Fibroblast of the aortic adventitia (primary cell): ENCODE measurements around the gene ZNF417. TPM values are rescaled to one million over a fixed set of nuclear protein-coding genes. Genes with fewer than 3 reads are reported as not detected.

Experiments used
- DNase-seq: peaks from one replicate; pipeline ENCODE4 v3.0.0-alpha.2; 2010; ENCODE audit warnings: low read depth
- H3K4me3 ChIP-seq: 2 replicates; pipeline ENCODE4 v1.5.1; 2011; ENCODE audit warnings: low read depth, mild to moderate bottlenecking, control low read depth, low read length, moderate library complexity
- total RNA-seq: library from RNA; depleted of rRNA; stranded (reverse); fragments of >200 nt; gene quantifications from 2 replicates; pipeline ENCODE4 v1.2.3, GENCODE V29; 2012; ENCODE audit warnings: low replicate concordance
- TF ChIP-seq, protein P1 (sequence below): IDR thresholded peaks from 2 replicates; pipeline ENCODE4 v1.5.1; 2011; ENCODE audit warnings: mild to moderate bottlenecking, low read length, control low read depth, inconsistent platforms; ENCODE audit not compliant: insufficient read depth

ZNF417 gene
- total RNA-seq, result 15.8 and 16.1 TPM in 2 replicates

DNA sequence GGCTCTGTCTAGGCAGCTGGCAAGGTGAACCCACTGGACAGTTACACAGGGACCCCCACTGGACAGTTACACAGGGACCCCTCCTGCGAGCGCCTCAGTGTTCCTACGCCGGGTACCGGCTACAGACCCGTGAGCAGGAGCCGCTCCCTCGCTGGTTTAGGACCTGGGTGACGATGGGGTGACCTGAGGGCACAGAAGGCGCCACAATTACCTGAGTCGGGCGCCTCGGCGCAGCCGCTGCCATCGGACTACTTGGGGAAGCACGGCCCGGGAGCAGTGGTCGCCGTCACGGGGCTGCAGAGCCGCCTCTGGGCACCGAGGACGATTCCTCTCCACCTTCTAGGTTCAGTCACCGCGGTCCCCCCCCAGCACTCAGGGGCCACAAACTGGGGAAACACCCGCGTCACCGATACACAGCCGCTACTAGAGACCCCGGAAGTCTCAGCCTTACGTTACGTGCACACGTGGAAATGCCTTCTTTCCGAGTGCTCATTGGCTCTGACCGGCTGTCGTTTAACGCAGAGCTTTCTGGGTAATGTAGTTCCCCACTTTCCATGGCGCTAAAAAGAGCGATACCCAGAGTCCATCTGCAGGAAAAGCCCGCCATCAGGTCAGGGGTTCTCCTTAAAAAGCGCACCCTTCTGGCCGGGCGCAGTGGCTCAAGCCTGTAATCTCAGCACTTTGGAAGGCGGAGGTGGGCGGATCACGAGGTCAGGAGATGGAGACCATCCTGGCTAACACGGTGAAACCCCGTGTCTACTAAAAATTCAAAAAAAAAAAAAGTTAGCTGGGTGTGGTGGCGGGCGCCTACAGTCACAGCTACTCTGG, at the start of gene ZNF417:
Gene ZNF417 (minus strand): TSS at position 425 of the 828 bp plus-strand sequence. CDS start 181 bp downstream, at position 244.
- H3K4me3 ChIP-seq, result peak within 1 kb of the TSS; percentile 89
- TF ChIP-seq, protein P1, sequence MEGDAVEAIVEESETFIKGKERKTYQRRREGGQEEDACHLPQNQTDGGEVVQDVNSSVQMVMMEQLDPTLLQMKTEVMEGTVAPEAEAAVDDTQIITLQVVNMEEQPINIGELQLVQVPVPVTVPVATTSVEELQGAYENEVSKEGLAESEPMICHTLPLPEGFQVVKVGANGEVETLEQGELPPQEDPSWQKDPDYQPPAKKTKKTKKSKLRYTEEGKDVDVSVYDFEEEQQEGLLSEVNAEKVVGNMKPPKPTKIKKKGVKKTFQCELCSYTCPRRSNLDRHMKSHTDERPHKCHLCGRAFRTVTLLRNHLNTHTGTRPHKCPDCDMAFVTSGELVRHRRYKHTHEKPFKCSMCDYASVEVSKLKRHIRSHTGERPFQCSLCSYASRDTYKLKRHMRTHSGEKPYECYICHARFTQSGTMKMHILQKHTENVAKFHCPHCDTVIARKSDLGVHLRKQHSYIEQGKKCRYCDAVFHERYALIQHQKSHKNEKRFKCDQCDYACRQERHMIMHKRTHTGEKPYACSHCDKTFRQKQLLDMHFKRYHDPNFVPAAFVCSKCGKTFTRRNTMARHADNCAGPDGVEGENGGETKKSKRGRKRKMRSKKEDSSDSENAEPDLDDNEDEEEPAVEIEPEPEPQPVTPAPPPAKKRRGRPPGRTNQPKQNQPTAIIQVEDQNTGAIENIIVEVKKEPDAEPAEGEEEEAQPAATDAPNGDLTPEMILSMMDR, result peak; percentile 43
- peak; percentile 96 for DNase-seq

DNA sequence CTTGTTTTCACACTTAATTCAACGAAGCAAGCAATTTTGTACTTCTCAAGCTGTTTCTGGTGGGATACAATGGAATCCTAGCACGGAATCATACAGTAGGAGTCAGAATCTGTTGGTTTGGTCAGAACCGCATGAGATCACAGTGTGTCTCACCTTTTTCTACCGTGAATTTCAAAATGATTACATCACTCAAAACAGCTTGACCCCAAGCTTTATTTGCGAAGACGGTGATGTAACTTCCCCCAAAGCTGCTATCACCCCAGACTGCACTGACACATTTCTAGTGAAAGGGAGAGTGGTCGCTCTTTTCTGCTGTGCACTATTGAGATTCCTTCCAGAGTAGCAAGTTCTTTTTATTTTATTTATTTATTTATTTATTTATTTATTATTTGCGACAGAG, 48.4 kb upstream of the ZNF417 start:
- H3K4me3 ChIP-seq, result no peak overlapping the region
- no peak for DNase-seq
- TF ChIP-seq, protein P1, result no peak

DNA sequence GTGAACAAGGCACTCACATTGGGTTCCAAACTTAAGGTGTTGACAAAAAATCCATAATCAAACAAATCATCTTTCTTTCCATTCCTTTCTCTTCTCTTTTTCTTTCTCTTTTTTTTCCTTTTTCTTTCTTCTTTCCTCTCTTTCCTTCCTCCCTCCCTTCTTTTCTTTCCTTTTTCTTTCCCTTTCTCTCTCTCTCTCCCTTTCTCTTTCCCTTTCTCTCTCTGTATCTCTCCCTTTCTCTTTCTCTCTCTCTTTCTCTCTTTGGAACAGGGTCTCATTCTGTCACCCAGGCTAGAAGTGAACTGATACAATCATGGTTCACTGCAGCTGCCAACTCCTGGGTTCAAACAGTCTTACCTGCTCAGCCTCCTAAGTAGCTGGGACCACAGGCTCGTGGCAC, 45.4 kb upstream of the ZNF417 start:
- no peak for DNase-seq
- H3K4me3 ChIP-seq, result no peak overlapping the region
- TF ChIP-seq, protein P1, result no peak

DNA sequence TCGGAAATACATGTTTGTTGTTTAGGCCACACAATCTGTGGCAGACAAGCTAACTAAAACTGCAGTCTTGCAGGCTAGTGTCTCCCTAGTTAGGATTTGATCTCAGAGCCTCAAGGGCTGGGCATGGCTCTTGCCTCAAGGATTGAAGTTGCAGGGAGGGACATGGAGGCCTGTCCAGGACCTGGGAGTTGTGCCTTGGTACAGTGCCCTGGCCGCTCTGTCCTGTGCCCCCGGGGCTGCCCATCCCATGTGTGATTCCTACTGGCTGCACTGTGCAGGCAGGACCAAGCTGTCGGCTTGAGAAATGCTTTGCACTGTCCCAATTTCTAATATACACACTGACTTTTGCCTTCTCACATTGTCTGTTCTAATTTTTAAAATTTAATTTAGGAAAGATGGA, 38.6 kb upstream of the ZNF417 start:
- DNase-seq, result no peak
- TF ChIP-seq, protein P1, result no peak
- H3K4me3 ChIP-seq, result no peak overlapping the region

DNA sequence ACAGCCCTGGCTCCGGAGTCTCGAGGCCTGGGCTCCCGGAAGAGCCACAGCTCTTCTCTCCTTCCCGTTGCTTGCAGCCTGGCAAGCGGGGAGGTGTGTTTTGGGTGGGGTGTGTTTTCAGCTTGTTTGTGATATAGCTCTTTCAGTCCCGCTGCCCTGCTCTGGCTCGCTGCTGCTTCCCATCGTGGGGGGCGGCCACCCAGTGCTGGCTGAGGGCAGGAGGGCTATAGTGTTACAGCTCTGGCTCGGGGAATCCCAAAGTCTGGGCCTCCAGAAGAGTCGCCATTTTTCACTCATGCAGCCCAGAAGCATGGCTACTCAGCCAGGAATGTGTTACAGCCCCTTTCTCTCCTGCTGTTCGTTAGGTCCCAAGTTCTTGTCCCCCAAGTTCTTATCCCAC, 33.3 kb upstream of the ZNF417 start:
- TF ChIP-seq, protein P1, result no peak

DNA sequence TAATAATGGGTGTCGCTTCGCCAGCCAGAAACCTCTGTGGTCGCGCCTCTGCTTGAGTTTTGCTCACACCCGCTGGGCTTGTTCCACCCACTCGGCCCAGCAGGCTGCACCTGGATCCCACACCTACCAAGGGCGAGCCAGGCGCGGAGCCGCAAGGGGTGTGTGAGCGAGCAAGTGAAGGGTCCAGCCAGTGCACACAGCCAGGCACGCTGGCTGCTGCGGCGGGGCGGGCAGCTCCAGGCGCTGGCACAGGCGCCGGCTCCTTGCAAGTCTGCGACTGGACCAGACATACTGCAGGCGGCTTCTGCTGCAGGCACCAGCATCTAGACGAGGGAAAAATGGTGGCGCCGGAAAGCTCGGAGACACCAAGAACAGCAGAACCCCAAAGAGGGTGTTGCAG, 32.9 kb upstream of the ZNF417 start:
- no peak overlapping the region for H3K4me3 ChIP-seq
- DNase-seq, result no peak
- TF ChIP-seq, protein P1, result no peak

More for the DNA sequence above, 33.3 kb upstream of the ZNF417 start:
- H3K4me3 ChIP-seq, result no peak overlapping the region
- no peak for DNase-seq
